GM19397 (cell line): ENCODE measurements around the gene ALDH1L1.

Experiments used
- ATAC-seq: cut with Tn5 transposase; IDR thresholded peaks from one replicate; pipeline ENCODE4 v1.9.1; 2021; ENCODE audit warnings: mild to moderate bottlenecking, moderate library complexity; ENCODE audit not compliant: unreplicated experiment

ALDH1L1 gene

DNA sequence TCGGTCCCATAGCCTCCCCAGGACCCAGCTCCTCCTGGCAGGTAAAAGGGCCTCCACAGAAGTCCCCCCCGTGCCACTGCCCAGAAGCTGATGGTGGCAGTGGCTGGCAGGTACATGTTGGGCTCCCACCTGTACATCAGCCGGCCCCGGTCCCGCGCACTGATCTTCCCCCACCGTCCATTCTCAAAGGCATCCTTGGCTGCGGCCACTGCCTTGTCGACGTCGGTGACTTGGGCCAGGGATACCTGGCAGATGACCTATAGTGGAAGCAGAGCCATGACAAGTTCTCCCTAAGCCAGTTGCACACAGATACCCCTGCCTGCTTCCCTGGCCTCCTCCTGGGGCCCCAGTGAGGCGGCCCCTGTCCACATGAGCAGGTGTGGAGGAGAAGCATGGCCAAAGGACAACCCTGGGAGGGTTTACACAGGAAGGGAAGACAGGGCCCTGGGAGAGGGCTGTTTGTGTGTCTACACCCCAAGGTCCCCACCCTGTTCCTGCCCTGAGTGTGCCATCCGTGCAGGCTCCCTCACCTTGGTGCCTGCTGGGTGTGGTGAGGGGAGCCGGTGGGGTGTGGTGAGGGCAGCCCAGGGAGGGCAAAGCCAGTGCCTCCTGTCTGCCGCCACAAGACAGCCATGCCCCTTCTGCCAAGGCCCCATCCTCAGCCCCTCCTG lies 44.8 kb downstream of the ALDH1L1 start:
- ATAC-seq = no peak

DNA sequence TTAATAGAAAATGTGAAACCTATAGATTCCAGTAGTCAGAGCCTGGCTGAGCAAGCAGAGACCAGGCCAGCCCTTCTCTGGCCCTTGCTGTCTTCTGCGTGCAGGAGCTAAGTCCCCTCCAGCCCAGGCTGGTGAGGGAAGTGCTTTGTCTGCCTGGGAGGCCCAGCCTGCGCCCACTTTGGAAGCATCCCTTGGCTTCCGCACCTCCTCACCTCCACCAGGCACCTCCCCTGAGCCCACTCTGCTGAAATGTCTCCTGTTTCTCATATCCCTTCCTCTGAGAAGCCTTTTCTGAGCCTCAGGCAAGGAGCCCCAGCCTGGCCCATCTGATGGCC lies 45.3 kb downstream of the ALDH1L1 start:
- ATAC-seq = no peak

DNA sequence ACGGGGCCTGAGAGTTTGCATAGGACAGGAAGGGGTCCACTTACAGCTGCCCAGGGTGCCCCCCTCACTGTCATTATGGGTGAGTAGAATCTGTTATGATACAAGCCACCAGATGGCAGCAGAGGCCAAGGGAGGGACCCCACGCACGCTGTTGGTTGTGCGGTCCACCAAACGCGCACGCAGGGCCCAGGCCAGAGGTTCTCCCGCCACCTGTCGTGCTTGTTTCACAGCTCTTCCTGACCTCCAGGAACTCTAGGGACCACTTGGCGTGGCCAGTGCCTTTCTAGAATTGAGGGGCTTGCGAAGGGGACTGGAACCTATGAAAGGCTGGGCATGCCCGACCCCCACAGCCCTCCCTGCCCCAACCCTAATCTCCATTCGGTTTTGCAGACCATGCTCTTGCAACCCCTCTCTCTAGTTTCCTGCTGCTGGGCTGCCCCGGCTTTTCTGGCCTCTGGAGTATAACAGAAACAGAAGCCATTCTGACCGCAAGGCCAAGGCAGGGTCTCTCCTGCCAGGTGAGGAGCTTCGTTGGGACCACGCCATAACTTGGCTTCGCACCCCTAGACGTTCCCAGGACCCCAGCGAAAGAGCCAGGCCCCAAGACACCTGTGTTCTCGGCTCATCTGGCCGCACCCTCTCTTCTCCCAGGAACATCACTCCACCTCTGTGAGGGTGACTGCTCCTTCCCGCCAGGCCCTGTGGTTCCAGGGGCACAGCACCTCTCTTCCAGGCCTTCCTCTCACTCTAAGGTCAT lies 46.0 kb downstream of the ALDH1L1 start:
- ATAC-seq = no peak

DNA sequence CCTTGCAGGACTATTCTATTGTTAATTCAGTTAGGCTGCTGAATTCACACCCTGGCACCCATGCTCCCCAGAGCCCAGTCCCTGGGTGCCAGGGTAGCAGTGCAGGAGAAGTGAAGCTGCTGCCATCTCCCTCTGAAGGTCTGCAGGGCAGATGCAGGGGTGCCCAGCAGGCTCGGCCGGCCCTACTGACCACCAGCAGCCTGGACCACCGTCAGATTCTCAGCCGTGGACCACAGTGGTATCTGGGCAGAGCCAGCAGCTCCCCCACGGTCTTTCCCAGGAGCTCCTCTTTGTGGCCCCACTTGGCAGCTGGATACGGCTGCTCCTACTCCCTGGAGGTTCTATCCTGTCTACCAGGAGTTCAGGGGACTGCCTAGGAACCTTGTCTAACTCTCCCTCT lies 46.8 kb downstream of the ALDH1L1 start:
- ATAC-seq = no peak

DNA sequence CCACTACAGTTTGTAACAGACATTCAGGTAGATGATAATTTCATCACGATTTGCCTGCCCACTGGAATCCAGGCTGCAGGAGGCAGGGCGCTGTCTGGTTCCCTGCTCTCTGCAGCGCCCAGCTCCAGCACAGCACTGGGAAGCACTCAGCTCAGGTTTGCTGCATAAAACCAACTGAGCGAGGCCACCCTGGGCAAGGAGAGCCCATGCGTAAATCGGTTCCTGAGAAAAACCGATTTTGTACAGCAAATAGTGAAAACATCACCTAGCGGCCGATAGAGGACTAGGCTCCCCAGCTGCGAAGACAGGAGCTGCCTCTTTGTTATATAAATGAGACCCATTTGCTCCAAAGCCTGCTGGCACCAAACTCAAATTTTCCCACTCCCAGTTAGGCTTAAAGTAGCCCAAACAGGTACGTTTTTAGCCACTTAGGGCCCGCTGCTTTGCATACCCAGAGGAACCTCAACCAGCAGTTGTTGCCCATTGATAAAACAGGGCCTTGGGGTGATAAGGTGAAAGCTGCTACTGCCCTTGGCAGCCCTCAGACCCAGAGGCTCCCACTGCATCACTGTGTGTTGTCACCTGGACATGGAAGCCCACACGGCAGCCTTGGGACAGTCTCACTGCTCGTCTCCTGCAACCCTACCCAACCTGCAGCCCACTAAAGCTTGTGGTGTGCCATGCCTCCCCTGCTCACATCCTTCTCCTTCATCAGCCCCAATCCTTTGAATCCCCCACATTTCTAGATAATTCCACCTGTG lies 47.5 kb downstream of the ALDH1L1 start:
- no peak for ATAC-seq

DNA sequence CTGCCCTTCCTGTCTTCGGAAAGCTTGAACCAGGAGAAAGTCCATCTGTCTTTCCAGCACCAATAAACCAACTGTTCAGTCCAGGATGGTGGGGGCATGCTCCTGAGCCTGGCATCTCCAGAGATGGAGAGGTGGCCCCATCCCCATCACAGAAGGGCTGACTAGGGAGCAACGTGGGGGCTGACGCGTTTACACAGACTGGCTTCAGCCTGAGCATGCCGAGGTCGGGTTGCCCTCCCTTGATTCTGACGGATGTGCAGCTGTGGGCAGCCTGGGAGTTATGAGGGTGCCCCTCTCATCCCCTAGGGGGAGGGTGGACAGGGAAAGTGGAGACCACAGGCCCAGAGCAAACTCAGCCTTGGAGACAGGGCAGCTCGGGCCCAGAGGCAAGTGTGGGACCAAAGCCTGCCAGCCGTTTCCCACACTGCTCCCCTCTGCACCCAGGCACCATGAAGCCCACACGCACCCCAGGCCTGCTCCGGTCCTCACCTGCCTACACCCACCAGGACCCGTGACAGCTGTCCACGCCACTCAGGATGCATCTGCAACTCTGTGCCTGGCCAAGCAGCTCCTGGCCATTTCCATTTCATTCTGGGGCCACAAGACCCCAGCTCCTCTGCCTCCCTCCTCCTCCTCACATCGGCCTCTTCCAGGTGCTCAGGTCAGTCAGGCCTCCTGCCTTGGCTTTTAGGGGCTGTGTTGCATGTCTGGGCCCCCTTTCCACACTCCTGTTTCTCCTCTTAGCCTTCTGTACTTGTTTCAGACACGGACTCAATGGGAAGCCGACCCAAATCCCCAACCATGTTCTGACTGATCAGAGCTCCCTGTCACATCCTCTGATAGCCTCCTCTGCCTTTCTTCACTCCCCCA lies 48.3 kb downstream of the ALDH1L1 start:
- ATAC-seq = no peak

DNA sequence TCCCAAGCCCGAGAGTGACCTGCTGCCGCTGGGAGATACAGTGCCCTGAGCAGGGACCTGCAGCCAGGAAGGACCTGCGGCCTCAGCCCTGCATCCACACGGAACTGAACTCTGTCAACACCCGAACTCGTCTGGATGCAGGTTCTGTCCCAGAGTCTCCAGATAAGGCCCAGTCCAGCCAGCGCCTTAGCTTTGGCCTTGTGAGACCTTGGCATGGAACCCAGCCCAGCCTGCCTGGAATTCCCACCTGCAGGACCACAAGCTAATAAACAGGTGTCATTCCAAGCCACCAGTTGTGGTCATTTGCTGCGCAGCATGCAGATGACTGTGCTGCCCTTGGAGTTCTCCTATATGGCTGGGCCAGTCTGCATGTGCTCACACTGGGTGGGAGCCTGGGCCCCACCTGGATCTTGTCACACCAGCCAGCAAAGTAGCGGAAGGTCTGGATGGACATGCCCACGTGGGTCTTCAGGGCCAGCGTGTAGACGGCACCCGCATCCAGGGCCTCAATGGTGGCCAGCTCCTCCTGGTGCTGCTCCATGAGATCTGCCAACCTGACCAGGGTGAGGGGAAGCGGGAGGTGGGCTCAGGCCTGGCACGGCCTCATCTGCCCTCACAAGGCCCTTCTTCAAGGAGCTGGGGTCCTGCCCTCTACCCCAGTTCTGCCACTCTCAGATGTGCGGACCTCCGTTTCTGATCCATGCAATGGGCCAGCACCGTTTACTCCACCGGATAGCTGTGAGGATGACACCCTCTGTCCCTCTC lies 49.2 kb downstream of the ALDH1L1 start:
- no peak for ATAC-seq

DNA sequence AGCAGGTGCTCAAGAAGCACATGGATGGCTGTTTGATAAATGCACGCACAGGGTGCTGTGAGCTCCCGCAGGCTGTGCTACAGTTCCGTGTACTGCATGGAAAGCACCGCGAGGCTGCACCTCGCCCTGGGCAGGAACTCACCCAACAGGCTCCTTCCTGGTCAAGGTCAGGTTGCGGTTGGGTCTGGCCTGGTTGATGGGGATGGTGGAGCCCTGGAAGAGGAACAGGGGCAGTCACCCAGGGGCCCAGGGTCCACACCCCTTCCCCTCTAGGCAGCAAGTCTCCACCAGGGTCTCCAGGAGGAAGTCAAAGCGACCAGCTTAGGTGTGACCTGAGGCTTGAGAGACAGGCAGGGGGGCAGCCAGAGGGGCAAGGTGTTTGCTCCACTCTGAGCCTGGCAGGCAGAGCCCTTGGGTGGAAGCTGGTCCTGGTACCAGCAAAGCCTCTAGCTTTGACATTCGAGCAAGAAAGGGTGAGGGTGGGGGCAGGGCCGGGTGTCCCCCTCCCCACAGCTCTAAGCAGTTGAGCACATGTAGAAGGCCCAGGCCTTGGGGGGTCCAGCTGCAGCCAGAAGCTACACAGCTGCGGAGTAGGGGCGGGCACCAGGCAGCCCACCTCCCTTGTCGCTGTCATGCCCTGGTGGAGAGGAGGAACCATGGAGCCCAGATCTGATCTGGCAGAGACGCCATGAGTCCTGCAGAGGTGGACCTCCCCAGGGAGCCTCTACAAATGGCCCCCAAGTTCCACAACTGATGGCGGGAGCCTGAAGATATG lies 50.1 kb downstream of the ALDH1L1 start:
- ATAC-seq = no peak

DNA sequence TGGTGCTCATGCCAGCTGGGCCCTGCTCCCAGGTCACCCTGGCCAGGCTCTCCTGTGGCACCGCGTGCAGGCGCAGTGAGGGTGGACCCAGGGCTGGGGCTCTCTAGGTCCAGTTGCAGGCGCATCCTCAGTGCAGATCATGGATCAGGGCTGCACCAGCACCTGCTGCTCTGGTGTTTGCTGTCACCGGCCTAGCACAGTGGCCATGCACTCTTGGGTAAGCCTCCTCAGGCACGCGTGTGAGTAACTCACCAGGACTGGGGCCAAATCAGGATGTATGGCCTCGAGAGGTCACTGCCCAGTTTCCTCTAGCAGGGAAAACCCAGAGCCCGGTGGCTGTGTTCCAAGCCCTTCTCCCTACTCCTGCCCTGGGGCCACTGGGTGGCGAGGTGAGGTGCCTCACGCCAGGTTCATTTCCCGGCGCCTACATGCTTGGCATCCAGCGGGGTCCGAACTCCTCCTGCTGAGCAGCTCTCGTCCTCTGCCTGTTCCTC lies 50.9 kb downstream of the ALDH1L1 start:
- ATAC-seq = no peak

DNA sequence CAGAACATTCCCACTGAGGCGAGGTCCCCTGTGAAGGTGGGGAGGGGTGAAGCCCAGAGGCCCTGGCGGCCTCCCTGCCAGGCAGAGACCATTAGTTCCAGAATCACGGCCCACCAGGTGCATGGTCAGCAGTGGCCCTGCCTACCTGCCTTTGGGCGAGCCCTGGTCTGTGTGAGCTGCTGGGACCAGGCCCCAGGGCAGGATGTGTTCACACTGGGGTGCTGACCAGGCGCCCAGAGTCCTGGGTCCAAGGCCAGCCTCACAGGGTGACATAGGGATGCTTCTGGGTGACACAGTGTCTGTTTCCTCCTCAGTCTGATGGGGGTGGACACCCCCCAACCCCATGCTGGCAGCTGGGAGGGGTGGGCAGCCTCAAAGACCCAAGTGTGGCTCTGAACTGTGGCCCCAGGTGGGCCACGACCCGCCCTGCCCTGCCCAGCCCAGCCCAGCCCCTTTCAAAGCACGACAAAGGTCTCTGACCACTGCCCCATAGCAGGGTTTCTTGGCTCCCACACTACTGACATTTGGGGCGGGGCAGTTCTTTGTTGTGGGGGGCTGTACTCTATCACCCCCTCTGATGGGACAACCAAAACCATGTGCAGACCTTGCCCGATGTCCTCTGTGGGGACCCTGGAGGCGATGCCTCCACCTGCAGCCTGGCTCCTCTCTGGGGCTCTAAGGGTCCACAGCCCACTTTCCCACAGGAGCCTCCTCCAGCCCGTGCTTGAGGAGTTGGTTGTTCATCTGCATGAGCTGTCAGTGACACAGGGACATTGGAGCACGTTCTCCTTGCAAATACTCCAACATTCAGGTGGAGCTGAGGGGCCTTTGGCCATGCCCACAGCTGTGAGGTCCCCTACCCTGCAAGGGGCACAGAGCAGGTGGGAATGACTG lies 51.6 kb downstream of the ALDH1L1 start:
- ATAC-seq = no peak

DNA sequence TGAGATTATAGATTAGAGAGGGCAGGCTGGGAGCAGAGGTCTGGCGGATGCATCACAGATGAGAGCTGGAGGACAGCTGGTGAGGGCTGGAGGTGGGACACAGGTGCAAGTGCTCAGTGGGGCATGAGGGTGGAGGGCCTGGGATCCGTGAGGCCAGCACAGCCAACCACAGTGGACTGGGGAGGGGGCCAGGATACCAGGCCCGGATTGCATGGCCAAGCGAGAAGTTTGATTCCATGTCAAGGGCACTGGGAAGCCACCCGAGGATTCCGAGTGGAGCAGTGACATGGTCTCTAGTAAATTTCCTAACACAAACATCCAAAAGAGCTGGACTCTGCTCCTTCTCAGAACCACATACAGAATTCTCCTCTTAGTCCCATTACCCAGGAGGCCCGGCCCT lies 52.5 kb downstream of the ALDH1L1 start:
- ATAC-seq = no peak

DNA sequence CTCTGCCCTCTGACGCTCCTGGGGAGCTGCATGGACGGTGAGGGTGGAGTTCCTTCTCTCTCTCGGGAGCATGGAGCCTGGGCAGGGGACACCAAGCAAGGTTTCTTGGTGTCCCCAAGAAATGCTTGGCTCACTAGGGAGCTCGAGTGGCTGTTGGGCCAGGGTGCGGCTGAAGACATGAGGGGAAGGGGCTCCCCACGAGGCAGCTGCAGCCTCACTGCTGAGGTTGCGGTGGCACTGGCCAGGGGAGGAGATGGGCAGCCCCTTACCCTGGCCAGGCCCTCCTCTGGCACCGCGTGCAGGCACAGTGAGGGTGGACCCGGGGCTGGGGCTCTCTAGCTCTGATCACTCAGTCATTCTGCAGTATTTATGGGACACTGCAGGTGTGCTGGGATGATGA lies 52.9 kb downstream of the ALDH1L1 start:
- no peak for ATAC-seq

DNA sequence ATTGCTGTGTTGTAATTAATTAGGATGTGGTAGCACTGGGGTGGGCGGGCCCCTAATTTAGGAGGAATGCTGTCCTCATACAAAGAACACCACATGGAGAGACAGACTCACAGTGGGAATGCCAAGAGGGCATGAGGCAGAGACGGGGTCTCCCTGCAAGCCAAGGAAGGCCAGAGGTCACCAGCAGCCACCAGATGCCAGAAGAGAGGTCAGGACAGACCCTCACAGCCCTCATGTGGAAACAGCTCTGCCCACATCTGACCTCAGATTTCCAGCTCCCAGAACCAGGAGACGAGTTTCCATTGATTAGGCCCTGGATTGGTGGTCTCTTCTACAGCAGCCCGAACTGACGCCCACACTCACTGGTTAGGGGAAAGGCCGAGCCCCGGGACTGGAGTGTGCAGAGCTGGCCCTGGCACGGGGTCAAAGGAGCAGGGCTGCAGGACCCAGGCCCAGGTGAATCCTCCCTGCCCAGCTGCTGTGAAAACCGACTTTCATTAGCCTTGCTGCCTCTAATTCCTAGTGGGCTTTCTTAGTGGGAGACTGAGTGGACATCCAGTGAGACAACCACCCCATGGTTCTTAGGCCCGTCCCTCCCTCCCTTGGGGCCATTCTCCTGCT lies 53.5 kb downstream of the ALDH1L1 start:
- ATAC-seq = no peak

DNA sequence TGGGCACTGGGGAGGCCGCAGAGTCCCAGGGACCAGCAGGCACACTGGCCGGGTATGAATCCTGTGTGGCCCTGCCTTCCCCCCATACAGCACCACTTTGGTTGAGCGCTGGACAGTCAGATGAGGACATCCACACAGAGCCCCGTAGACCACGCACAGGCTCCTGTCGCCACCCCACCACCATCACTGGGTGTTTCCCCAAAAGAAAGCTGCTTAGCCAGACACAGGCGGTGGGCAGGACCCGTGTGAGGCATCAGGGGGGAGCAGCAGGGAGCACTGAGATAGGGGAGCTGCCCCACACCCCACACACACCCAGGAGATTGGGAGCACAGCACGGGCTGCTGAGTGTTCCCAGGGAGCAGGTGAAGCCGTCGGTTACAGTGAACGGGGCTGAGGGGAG lies 54.1 kb downstream of the ALDH1L1 start:
- no peak for ATAC-seq

DNA sequence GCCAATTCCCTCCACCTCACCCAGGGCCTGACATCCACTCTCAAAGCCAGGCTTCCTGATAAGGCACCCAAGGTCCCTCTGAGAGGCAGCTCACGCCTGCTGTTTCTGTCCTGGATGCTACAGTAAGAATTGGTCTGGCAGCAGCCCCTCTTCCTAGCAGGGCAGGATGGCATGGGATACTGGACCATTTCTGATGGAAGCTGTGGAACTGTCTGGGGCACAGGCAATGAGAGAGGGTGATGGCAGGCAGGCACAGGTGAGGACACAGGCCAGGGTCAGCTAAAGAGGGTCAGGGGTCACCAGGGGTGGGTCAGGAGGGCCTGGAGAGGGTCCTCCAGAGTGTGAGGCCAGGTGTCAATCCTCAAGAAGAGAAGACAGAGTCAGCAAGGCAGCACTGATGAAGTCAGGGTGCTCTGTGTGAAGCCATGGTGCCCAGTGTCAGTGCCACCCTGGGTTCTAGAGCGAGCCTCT lies 54.6 kb downstream of the ALDH1L1 start:
- ATAC-seq = no peak

DNA sequence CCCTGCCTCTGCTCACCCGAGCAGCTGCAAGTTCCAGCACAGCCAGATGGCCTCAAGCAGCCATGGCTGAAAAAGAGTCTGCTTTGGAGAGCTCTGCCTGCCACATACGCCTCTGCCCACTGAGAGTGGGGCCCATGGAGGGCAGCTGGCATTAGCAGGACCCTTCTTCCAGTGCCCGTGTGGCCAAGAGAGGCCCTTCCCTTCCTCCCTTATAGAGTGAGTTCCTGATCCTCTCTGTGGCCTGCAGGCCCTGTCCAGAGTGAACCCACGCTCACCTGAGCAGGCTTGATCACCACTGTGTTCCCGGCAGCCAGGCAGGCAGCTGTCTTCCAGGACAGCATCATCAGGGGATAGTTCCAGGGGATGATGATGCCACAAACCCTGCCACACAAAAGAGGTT lies 55.0 kb downstream of the ALDH1L1 start:
- ATAC-seq = no peak

DNA sequence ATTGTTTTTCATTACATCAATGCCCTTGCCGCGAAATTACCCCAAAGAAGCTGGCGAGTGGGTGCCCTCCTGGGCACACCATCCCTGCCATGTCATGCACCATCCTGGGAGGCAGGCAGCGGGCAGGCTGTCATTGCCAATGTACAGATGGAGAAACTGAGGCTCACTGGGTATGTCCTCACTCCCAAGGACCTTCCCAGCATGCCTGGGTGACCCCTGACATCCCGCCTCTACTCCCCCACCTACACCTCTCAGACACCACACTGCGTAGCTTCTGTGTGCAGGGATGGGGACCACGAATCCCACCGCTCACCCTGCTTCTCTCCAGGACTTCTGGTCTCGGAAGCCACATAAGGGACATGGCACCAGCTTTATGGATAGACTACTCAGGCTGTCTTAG lies 55.5 kb downstream of the ALDH1L1 start:
- ATAC-seq = no peak
